Measurements from ENCODE around the gene HDAC10.

Gene HDAC10

DNA sequence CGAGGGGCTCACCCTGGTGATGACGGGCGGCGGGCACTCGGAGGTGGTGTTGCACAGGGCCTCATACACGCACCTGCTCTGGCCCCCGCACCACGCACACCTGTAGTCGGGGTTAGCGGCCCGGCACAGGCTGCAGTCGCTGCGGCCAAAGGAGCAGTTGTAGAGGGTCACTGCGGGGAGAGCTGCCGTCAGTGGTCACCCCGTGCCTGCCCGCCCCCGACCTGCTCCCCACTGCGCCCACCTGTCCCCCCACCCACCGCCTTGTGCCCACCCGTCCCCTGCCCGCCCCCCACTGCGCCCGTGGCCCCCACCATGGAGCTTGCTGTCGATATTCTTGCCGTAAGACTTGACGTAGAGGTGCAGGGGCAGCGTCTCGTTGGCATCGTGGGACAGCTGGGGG is 32.8 kb upstream of the HDAC10 start:
- DNase-seq (ENCODE audit: low read depth), result no peak
- H3K4me3 ChIP-seq (ENCODE audit: low read length), result no peak overlapping the region
- TF ChIP-seq, protein P1, sequence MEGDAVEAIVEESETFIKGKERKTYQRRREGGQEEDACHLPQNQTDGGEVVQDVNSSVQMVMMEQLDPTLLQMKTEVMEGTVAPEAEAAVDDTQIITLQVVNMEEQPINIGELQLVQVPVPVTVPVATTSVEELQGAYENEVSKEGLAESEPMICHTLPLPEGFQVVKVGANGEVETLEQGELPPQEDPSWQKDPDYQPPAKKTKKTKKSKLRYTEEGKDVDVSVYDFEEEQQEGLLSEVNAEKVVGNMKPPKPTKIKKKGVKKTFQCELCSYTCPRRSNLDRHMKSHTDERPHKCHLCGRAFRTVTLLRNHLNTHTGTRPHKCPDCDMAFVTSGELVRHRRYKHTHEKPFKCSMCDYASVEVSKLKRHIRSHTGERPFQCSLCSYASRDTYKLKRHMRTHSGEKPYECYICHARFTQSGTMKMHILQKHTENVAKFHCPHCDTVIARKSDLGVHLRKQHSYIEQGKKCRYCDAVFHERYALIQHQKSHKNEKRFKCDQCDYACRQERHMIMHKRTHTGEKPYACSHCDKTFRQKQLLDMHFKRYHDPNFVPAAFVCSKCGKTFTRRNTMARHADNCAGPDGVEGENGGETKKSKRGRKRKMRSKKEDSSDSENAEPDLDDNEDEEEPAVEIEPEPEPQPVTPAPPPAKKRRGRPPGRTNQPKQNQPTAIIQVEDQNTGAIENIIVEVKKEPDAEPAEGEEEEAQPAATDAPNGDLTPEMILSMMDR (conservative IDR thresholded peaks at IDR 0.05; ENCODE audit: low read depth, low read length), result no peak

DNA sequence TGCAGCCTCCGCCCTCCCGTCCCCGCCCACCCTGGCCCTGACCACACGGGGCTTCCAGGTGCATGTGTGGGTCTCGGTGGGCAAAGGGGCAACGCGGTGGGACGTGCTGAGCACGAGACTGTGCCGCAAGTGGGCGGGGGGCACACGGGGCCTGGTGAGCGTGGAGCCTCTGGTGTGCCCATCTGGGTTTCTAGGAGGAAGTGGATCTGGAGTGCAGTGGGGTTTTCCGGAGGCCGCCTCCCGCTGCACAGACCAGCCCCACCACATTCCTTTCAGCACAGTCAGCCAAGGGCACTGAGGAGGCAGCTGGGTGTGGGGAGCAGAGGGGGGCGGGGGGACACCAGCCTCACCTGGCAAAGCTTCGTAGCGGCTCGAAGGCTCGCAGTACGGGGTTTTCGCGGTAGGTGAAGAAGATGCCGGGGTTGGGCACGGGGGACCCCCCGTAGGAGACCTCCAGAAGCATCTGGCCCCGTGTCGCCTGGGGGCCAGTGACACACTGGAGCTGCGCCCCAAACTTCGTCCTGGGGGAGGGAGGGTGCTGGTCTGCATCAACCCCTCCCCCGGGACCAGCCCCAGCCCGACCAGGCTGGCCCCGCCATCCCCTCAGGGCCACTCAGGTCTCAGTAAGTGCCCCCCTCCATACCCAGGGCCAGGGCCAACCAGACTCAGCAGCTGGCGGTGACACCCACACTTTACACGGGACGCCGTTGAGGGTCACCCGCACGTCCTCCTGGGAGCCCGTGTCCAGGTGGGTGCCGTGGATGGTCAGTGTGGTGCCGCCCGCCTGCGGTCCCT is 31.5 kb upstream of the HDAC10 start:
- no peak for DNase-seq (ENCODE audit: low read depth)
- TF ChIP-seq, protein P1 (conservative IDR thresholded peaks at IDR 0.05; ENCODE audit: low read depth, low read length), result no peak
- H3K4me3 ChIP-seq (ENCODE audit: low read length), result no peak overlapping the region

DNA sequence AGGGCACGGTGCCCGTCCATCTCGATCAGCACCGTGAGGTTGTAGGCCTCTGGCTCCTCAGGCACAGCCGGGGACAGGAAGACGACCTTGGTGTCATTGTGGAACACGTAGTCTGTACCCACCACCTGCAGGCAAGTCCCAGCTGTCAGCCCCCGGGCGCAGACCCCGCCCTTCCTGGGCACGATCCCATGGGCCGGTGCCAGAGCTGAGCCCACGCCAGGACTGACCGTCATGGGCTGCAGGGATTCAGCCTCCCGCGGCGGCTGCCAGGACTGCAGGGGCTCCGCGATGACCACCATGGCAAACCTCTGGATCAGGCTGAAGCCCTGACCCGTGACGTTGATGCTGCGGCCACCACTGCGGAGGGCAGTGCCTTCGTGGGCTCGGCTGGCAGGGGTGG is 30.9 kb upstream of the HDAC10 start:
- no peak overlapping the region for H3K4me3 ChIP-seq (ENCODE audit: low read length)
- DNase-seq (ENCODE audit: low read depth), result no peak
- TF ChIP-seq, protein P1 (conservative IDR thresholded peaks at IDR 0.05; ENCODE audit: low read depth, low read length), result no peak

DNA sequence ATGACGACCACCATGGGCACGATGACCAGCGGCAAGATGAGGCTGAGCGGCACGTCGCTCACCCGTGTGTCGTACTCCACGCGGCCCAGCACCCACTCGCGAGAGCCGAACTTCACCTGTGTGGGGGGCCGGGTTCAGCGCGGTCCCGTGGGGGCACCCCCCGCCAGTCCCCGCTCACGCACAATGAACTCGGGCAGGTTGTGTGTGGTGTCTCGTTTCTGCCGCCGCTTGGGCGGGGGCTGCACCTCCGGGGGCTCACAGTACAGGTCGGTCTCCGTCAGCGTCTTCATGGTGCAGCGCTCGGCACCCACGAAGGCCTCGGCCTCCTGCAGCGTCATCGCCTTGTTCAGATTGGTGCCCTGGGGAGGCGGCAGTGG is 30.3 kb upstream of the HDAC10 start:
- H3K4me3 ChIP-seq (ENCODE audit: low read length), result no peak overlapping the region
- no peak for DNase-seq (ENCODE audit: low read depth)
- TF ChIP-seq, protein P1 (conservative IDR thresholded peaks at IDR 0.05; ENCODE audit: low read depth, low read length), result no peak

DNA sequence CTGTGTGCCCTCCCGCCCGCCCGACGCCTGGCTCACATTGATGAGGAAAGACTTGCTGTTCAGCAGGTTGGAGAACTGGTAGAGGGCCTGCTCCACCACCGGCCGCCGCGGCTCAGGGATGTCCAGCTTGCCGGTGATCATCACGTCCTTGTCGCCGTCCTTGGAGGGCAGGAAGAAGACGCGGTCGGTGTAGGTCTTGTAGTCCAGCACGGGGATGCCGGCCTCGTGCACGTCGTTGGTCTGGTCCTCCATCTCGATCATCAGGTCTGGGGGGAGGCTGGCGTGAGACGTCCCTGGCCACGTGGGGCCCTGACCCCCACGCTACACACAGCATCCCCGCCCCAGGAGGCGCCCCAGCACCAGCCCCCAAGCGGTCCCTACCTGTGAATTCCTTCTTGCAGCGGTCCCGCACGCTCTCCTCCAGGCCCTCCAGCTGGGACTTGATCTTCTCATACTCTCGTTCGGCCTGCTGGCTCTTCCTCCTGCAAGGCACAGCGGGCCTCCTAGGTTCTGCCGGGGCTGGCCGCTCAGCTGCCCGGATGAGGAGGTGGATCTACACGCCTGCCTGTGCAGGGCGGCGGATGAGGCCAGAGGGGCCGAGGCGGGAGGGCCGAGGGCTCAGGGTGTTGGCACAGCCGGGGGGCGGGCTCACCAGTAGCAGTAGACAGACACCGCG is 29.8 kb upstream of the HDAC10 start:
- TF ChIP-seq, protein P1 (conservative IDR thresholded peaks at IDR 0.05; ENCODE audit: low read depth, low read length), result no peak
- no peak for DNase-seq (ENCODE audit: low read depth)
- H3K4me3 ChIP-seq (ENCODE audit: low read length), result no peak overlapping the region

DNA sequence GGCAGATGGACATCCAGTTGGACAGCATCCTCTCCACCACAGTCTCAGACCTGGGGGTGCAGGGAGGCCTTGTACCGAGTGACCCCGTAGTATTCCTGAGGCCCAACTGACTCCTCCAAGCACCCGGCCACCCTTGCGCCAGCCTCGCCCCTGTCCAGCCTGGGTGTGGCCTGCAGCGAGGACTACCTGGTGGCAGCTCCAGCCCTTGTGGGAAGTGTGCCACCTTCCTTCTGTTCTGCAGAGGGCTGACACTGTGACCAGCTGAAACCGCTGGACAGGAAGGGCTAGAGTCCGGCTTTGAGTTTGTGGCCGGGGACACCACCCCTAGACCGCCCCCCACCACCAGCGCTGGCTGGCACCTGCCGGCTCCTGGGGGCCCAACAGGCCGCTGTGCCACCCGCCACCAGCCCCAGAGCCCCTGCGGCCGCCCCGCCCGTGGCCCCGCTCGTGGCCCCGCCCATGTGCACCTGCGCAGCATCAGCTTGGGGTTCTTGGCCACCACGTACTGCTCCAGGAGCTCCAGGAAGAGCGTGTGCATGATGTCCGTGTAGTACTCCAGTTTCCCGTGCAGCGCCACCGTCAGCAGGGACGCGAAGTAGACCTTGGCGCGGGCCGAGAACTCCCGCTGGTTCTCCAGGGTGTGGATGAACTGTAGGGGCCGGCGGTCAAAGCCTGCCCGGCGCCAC is 29.1 kb upstream of the HDAC10 start:
- DNase-seq (ENCODE audit: low read depth), result no peak
- TF ChIP-seq, protein P1 (conservative IDR thresholded peaks at IDR 0.05; ENCODE audit: low read depth, low read length), result no peak
- no peak overlapping the region for H3K4me3 ChIP-seq (ENCODE audit: low read length)
